ENCODE results near the gene ROPN1. TPM values are rescaled to one million over a fixed set of nuclear protein-coding genes. Genes with fewer than 3 reads are reported as not detected.

Gene ROPN1
- total RNA-seq, 1 experiment from 2014 or later, result not detected

GRCh38 chr3:123930445-123930844 is 61.5 kb downstream of the ROPN1 start:
- TF ChIP-seq CTCF (IDR thresholded peaks at IDR 0.05; ENCODE audit: insufficient read depth in 1 of 2, low read depth in 1 of 2, low read length in 1 of 2, severe bottlenecking in 1 of 2, unreplicated experiment in 1 of 2), result no peak
- Histone ChIP-seq H3K9me3 (no peaks in the 10 kb centered on the region), H3K27me3 (replicated peaks; ENCODE audit: control insufficient read depth, insufficient read depth, low read length) (no peaks in the 10 kb centered on the region), H3K4me1 (no peaks in the 10 kb centered on the region), H3K36me3 (ENCODE audit: control insufficient read depth, insufficient read depth, low read length) (no peaks in the 10 kb centered on the region), H3K4me3 (ENCODE audit: low read depth, low read length) (no peak overlapping the region)
- Mint-ChIP-seq H3K27me3 (ENCODE audit: insufficient read depth, unreplicated experiment) (no peaks in the 10 kb centered on the region), H3K27ac (ENCODE audit: unreplicated experiment) (no peak overlapping the region), H3K9me3 (ENCODE audit: unreplicated experiment) (no peaks in the 10 kb centered on the region), H3K36me3 (ENCODE audit: insufficient read depth, unreplicated experiment) (peaks cover 26% of the 10 kb centered on the region), H3K4me3 (ENCODE audit: unreplicated experiment) (no peak overlapping the region), H3K4me1 (ENCODE audit: low read depth, unreplicated experiment) (no peaks in the 10 kb centered on the region)
- ChIA-PET CTCF (no interaction called here), POLR2A (no interaction called here)
- intact Hi-C loops (cut with micrococcal nuclease; ENCODE audit: unreplicated experiment), result no loop called here
- DNase-seq, result no peak
- BruUV-seq (replicated peaks), result no TSS peak

GRCh38 chr3:123929325-123929724 is 62.6 kb downstream of the ROPN1 start:
- Mint-ChIP-seq H3K9me3 (ENCODE audit: unreplicated experiment) (no peaks in the 10 kb centered on the region), H3K27ac (ENCODE audit: unreplicated experiment) (no peak overlapping the region), H3K36me3 (ENCODE audit: insufficient read depth, unreplicated experiment) (peaks cover 24% of the 10 kb centered on the region), H3K4me1 (ENCODE audit: low read depth, unreplicated experiment) (no peaks in the 10 kb centered on the region), H3K4me3 (ENCODE audit: unreplicated experiment) (no peak overlapping the region), H3K27me3 (ENCODE audit: insufficient read depth, unreplicated experiment) (no peaks in the 10 kb centered on the region)
- ChIA-PET POLR2A (no interaction called here), CTCF (no interaction called here)
- Histone ChIP-seq H3K27me3 (replicated peaks; ENCODE audit: control insufficient read depth, insufficient read depth, low read length) (no peaks in the 10 kb centered on the region), H3K9me3 (no peaks in the 10 kb centered on the region), H3K4me1 (no peaks in the 10 kb centered on the region), H3K4me3 (ENCODE audit: low read depth, low read length) (no peak overlapping the region), H3K36me3 (ENCODE audit: control insufficient read depth, insufficient read depth, low read length) (no peaks in the 10 kb centered on the region)
- DNase-seq, result no peak
- no TSS peak for BruUV-seq (replicated peaks)
- intact Hi-C loops (cut with micrococcal nuclease; ENCODE audit: unreplicated experiment), result no loop called here
- no peak for TF ChIP-seq CTCF (IDR thresholded peaks at IDR 0.05; ENCODE audit: insufficient read depth in 1 of 2, low read depth in 1 of 2, low read length in 1 of 2, severe bottlenecking in 1 of 2, unreplicated experiment in 1 of 2)

- ChIA-PET CTCF (no interaction called here), POLR2A (no interaction called here)
- no peak overlapping the region for H3K4me3 Mint-ChIP-seq (ENCODE audit: unreplicated experiment)
- H3K4me1 Mint-ChIP-seq (ENCODE audit: low read depth, unreplicated experiment), result no peaks in the 10 kb centered on the region
- Histone ChIP-seq H3K36me3 (ENCODE audit: control insufficient read depth, insufficient read depth, low read length) (no peaks in the 10 kb centered on the region), H3K9me3 (no peaks in the 10 kb centered on the region), H3K27me3 (replicated peaks; ENCODE audit: control insufficient read depth, insufficient read depth, low read length) (no peaks in the 10 kb centered on the region), H3K4me3 (ENCODE audit: low read depth, low read length) (no peak overlapping the region), H3K4me1 (no peaks in the 10 kb centered on the region)
- H3K9me3 Mint-ChIP-seq (ENCODE audit: unreplicated experiment), result no peaks in the 10 kb centered on the region
- no peaks in the 10 kb centered on the region for H3K27me3 Mint-ChIP-seq (ENCODE audit: insufficient read depth, unreplicated experiment)
- BruUV-seq (replicated peaks), result no TSS peak
- DNase-seq, result no peak
- no peak for TF ChIP-seq CTCF (IDR thresholded peaks at IDR 0.05; ENCODE audit: insufficient read depth in 1 of 2, low read depth in 1 of 2, low read length in 1 of 2, severe bottlenecking in 1 of 2, unreplicated experiment in 1 of 2)
- intact Hi-C loops (cut with micrococcal nuclease; ENCODE audit: unreplicated experiment), result no loop called here
- H3K27ac Mint-ChIP-seq (ENCODE audit: unreplicated experiment), result no peak overlapping the region
- H3K36me3 Mint-ChIP-seq (ENCODE audit: insufficient read depth, unreplicated experiment), result peaks cover 29% of the 10 kb centered on the region
Measured at GRCh38 chr3:123926396-123926795, 65.5 kb downstream of the ROPN1 start.

Measured in Caco-2 (cell line).